DND-41 (cell line): ENCODE results near the gene MANSC1.

ENCODE experiments used
- ATAC-seq: fragments of 200-7000 bp; cut with Tn5 transposase; 3 replicates; pipeline ENCODE4 v1.9.1; 2021; ENCODE audit warnings: low read depth; ENCODE audit not compliant: insufficient read depth
- DNase-seq: peaks from one replicate; pipeline ENCODE4 v3.0.0-alpha.2; 2020
- H2AFZ ChIP-seq: 2 replicates; pipeline ENCODE4 v1.6.0; 2012; ENCODE audit warnings: low read depth, low read length
- H3K27ac ChIP-seq: 2 replicates; pipeline ENCODE4 v1.5.1; 2012; ENCODE audit warnings: low read length, inconsistent platforms
- H3K27me3 ChIP-seq: fragments of 200-600 bp; sonication (generic); 2 replicates; pipeline ENCODE4 v1.6.0; 2012; ENCODE audit warnings: low read length, mild to moderate bottlenecking, inconsistent platforms; ENCODE audit not compliant: insufficient read depth, poor library complexity
- H3K36me3 ChIP-seq: 2 replicates; pipeline ENCODE4 v1.5.1; 2012; ENCODE audit warnings: low read length, inconsistent platforms; ENCODE audit not compliant: insufficient read depth
- H3K4me1 ChIP-seq: 2 replicates; pipeline ENCODE4 v1.5.1; 2012; ENCODE audit warnings: mild to moderate bottlenecking, low read length; ENCODE audit not compliant: insufficient read depth
- H3K4me2 ChIP-seq: 2 replicates; pipeline ENCODE4 v1.6.0; 2012; ENCODE audit warnings: mild to moderate bottlenecking, moderate library complexity, low read length, inconsistent platforms; ENCODE audit not compliant: insufficient read depth
- H3K4me3 ChIP-seq, 2 experiments: fragments of 200-600 bp in 1 of 2; shearing (Covaris generic) in 1 of 2; 2 replicates each; pipeline ENCODE4 v1.5.1; 2012 to 2016; ENCODE audit warnings: inconsistent platforms in 2 of 2, low read length in 2 of 2, mild to moderate bottlenecking in 2 of 2, low read depth in 1 of 2, moderate library complexity in 1 of 2
- H3K79me2 ChIP-seq: 2 replicates; pipeline ENCODE4 v1.6.0; 2012; ENCODE audit warnings: low read length, inconsistent platforms; ENCODE audit not compliant: insufficient read depth
- H3K9ac ChIP-seq: 2 replicates; pipeline ENCODE4 v1.6.0; 2012; ENCODE audit warnings: low read depth, mild to moderate bottlenecking, inconsistent platforms, low read length, moderate library complexity
- H3K9me3 ChIP-seq: 2 replicates; pipeline ENCODE4 v1.5.1; 2012; ENCODE audit warnings: low read length, moderate library complexity, mild to moderate bottlenecking, inconsistent platforms; ENCODE audit not compliant: insufficient read depth, severe bottlenecking
- H4K20me1 ChIP-seq: 2 replicates; pipeline ENCODE4 v1.6.0; 2012; ENCODE audit warnings: low read length; ENCODE audit not compliant: insufficient read depth
- CTCF ChIP-seq: IDR thresholded peaks from 2 replicates; pipeline ENCODE4 v1.5.1; 2012; ENCODE audit warnings: borderline replicate concordance, low read length, moderate library complexity, mild to moderate bottlenecking; ENCODE audit not compliant: poor library complexity, severe bottlenecking; ENCODE audit errors: extremely low read depth
- EZH2 ChIP-seq: IDR thresholded peaks from 3 replicates; pipeline ENCODE4 v1.6.1; 2012; ENCODE audit warnings: borderline replicate concordance, low read depth, mild to moderate bottlenecking, moderate library complexity, low read length, inconsistent platforms; ENCODE audit not compliant: severe bottlenecking

The MANSC1 gene

GRCh38 chr12:12366701-12367481 lies 16.8 kb upstream of the MANSC1 start:
- no peak overlapping the region for H3K27ac ChIP-seq
- ATAC-seq (no peak), DNase-seq (no peak)
- TF ChIP-seq CTCF (no peak), EZH2 (no peak)
- no peaks in the 10 kb centered on the region for H3K27me3 ChIP-seq
- H4K20me1 ChIP-seq = no peaks in the 10 kb centered on the region
- H3K4me3 ChIP-seq = no peak overlapping the region
- no peaks in the 10 kb centered on the region for H3K79me2 ChIP-seq
- H2AFZ ChIP-seq = no peak overlapping the region
- no peaks in the 10 kb centered on the region for H3K4me1 ChIP-seq
- H3K36me3 ChIP-seq = peaks cover 4% of the 10 kb centered on the region; the same call in 1 of the 2 replicates
- H3K9ac ChIP-seq = no peak overlapping the region
- no peaks in the 10 kb centered on the region for H3K9me3 ChIP-seq
- H3K4me2 ChIP-seq = no peak overlapping the region

GRCh38 chr12:12365931-12366431 lies 15.9 kb upstream of the MANSC1 start:
- Histone ChIP-seq H3K9ac (no peak overlapping the region), H3K4me1 (no peaks in the 10 kb centered on the region), H3K79me2 (no peaks in the 10 kb centered on the region), H3K27ac (no peak overlapping the region), H3K4me3 (no peak overlapping the region), H4K20me1 (no peaks in the 10 kb centered on the region), H3K9me3 (no peaks in the 10 kb centered on the region), H3K27me3 (no peaks in the 10 kb centered on the region), H3K36me3 (peaks cover 4% of the 10 kb centered on the region; the same call in 1 of the 2 replicates), H2AFZ (no peak overlapping the region), H3K4me2 (no peak overlapping the region)
- ATAC-seq (no peak), DNase-seq (no peak)
- TF ChIP-seq CTCF (no peak), EZH2 (no peak)

DNA sequence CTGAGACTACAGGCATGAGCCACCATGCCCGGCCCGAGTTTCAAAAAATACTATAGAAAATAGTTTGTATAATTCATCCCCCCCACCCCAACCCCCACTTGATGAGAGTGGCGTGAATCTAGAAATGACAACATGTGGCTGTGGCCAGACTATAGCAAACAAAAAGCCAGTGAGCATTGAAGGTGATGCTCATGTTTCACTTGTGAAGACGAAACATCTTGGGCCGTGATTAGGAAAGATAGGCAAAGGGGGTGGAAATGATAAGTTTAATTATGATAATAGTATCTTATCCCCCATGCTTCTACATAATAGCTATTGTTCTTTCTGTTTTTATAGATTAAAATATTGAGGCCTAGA lies 15.4 kb upstream of the MANSC1 start:
- Histone ChIP-seq H3K9me3 (no peaks in the 10 kb centered on the region), H4K20me1 (no peaks in the 10 kb centered on the region), H3K27ac (no peak overlapping the region), H3K4me2 (no peak overlapping the region), H3K79me2 (0 out of 2 replicates have a peak, but pooled peaks cover 2% of the 10 kb centered on the region), H2AFZ (no peak overlapping the region), H3K27me3 (no peaks in the 10 kb centered on the region), H3K36me3 (peaks cover 4% of the 10 kb centered on the region; the same call in 1 of the 2 replicates), H3K9ac (no peak overlapping the region), H3K4me3 (no peak overlapping the region), H3K4me1 (no peaks in the 10 kb centered on the region)
- TF ChIP-seq EZH2 (no peak), CTCF (no peak)
- no peak for ATAC-seq
- no peak for DNase-seq
